Lung (tissue), 12 donors: ENCODE measurements around the gene STAB2. TPM values are rescaled to one million over a fixed set of nuclear protein-coding genes. Genes with fewer than 3 reads are reported as not detected.

Source experiments
- ATAC-seq: fragments of 200-7000 bp; cut with Tn5 transposase; one replicate; pipeline ENCODE4 v1.9.1; 2020; ENCODE audit warnings: moderate number of reproducible peaks; ENCODE audit not compliant: insufficient read depth, low FRiP score
- DNase-seq, 3 donors: peaks; one replicate each; pipeline ENCODE4 v3.0.0-alpha.2; 2013 to 2017
- H3K27ac ChIP-seq, 2 donors: one replicate each; pipeline ENCODE4 v1.5.1; 2013; ENCODE audit warnings: mild to moderate bottlenecking in 2 of 2, moderate library complexity in 2 of 2, control low read depth in 1 of 2, inconsistent platforms in 1 of 2, low read depth in 1 of 2, low read length in 1 of 2
- H3K27me3 ChIP-seq, 3 donors: one replicate each; pipeline ENCODE4 v1.5.1; 2013; ENCODE audit warnings: low read length in 2 of 3; ENCODE audit not compliant: control insufficient read depth in 3 of 3, insufficient read depth in 3 of 3
- H3K36me3 ChIP-seq, 4 donors: one replicate each; pipeline ENCODE4 v1.5.1; 2013; ENCODE audit warnings: low read length in 4 of 4, mild to moderate bottlenecking in 1 of 4, moderate library complexity in 1 of 4; ENCODE audit not compliant: control insufficient read depth in 4 of 4, insufficient read depth in 4 of 4
- H3K4me1 ChIP-seq, 5 donors: one replicate each; pipeline ENCODE4 v1.5.1; 2013; ENCODE audit warnings: low read length in 5 of 5, mild to moderate bottlenecking in 2 of 5, moderate library complexity in 1 of 5; ENCODE audit not compliant: control insufficient read depth in 5 of 5, insufficient read depth in 5 of 5
- H3K4me3 ChIP-seq: one replicate; pipeline ENCODE4 v1.5.1; 2013; ENCODE audit warnings: mild to moderate bottlenecking, control low read depth, moderate library complexity
- H3K9ac ChIP-seq, 2 donors: one replicate each; pipeline ENCODE4 v1.5.1; 2013; ENCODE audit warnings: low read length in 2 of 2, control low read depth in 1 of 2; ENCODE audit not compliant: insufficient read depth in 1 of 2
- H3K9me3 ChIP-seq, 4 donors: one replicate each; pipeline ENCODE4 v1.5.1; 2013; ENCODE audit warnings: low read length in 3 of 4, mild to moderate bottlenecking in 1 of 4, moderate library complexity in 1 of 4; ENCODE audit not compliant: control insufficient read depth in 4 of 4, insufficient read depth in 3 of 4
- WGBS, 2 donors: extraction: QIAGEN DNeasy Blood & Tissue Kit; methylation state at CpG; one replicate each; pipeline ENCODE4 v1.1.7; 2013; 5-methylcytosine and 5-hydroxymethylcytosine counted together
- polyA plus RNA-seq, 2 donors: library from polyadenylated mRNA; stranded (reverse); fragments of 200-250 nt; gene quantifications; one replicate each; pipeline ENCODE4 v1.2.1, GENCODE V29; 2013
- total RNA-seq, 2 donors: library from RNA; depleted of rRNA in 1 of 2; stranded (reverse); fragments of >200 nt in 1 of 2; gene quantifications; one replicate each; pipeline ENCODE4 v1.2.1, GENCODE V29; 2014 to 2021
- TF ChIP-seq, protein P1 (sequence below): IDR thresholded peaks from 2 replicates; pipeline ENCODE4 v1.5.1; 2012; ENCODE audit warnings: mild to moderate bottlenecking; ENCODE audit errors: control extremely low read depth, extremely low read depth
- donor health status: control.
- donor health status: control.
- donor health status: Bipolar disorder and iron deficiency.
- donor health status: healthy.
- donor health status: DM: yes; HTN: yes; CAD: no.

Gene STAB2
- total and polyA plus RNA-seq, 4 donors, result 0.06 to 10.0 (median 0.43) TPM

GRCh38 chr12:103639983-103640382, 52.9 kb downstream of the STAB2 start:
- ATAC-seq, result no peak
- Histone ChIP-seq H3K9ac (no peak overlapping the region), H3K36me3 (no peaks in the 10 kb centered on the region), H3K9me3 (peaks cover 0 to 6% (median 0%) of the 10 kb centered on the region in 4 donors), H3K27me3 (no peaks in the 10 kb centered on the region), H3K4me3 (no peak overlapping the region), H3K4me1 (no peaks in the 10 kb centered on the region), H3K27ac (no peak overlapping the region)
- WGBS, 2 donors, result 72 to 79% methylated on average over 6 of the region's 6 CpGs
- DNase-seq, result no peak
- TF ChIP-seq, protein P1, sequence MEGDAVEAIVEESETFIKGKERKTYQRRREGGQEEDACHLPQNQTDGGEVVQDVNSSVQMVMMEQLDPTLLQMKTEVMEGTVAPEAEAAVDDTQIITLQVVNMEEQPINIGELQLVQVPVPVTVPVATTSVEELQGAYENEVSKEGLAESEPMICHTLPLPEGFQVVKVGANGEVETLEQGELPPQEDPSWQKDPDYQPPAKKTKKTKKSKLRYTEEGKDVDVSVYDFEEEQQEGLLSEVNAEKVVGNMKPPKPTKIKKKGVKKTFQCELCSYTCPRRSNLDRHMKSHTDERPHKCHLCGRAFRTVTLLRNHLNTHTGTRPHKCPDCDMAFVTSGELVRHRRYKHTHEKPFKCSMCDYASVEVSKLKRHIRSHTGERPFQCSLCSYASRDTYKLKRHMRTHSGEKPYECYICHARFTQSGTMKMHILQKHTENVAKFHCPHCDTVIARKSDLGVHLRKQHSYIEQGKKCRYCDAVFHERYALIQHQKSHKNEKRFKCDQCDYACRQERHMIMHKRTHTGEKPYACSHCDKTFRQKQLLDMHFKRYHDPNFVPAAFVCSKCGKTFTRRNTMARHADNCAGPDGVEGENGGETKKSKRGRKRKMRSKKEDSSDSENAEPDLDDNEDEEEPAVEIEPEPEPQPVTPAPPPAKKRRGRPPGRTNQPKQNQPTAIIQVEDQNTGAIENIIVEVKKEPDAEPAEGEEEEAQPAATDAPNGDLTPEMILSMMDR, result no peak

- TF ChIP-seq, protein P1, result no peak
- H3K9ac ChIP-seq, result no peak overlapping the region
- DNase-seq (peak in 1 of 3 donors; percentile 26), ATAC-seq (no peak)
- no peaks in the 10 kb centered on the region for H3K36me3 ChIP-seq
- no peaks in the 10 kb centered on the region for H3K4me1 ChIP-seq
- H3K27me3 ChIP-seq, result no peaks in the 10 kb centered on the region
- peaks cover 0 to 3% (median 0%) of the 10 kb centered on the region in 4 donors for H3K9me3 ChIP-seq
- no peak overlapping the region for H3K4me3 ChIP-seq
- H3K27ac ChIP-seq, result no peak overlapping the region
- WGBS, 2 donors, result 0 to 27% methylated on average over 1 of the region's 1 CpG
Measured at GRCh38 chr12:103640410-103640809, 53.3 kb downstream of the STAB2 start.

- no peaks in the 10 kb centered on the region for H3K9me3 ChIP-seq
- no peak overlapping the region for H3K4me3 ChIP-seq
- TF ChIP-seq, protein P1, result no peak
- H3K27me3 ChIP-seq, result no peaks in the 10 kb centered on the region
- H3K4me1 ChIP-seq, result no peaks in the 10 kb centered on the region
- DNase-seq, result no peak
- 85 to 86% methylated on average over 4 of the region's 4 CpGs for WGBS, 2 donors
- no peak for ATAC-seq
- no peak overlapping the region for H3K27ac ChIP-seq
- no peaks in the 10 kb centered on the region for H3K36me3 ChIP-seq
- H3K9ac ChIP-seq, result no peak overlapping the region
Measured at GRCh38 chr12:103640831-103641230, 53.8 kb downstream of the STAB2 start.

GRCh38 chr12:103642240-103642864, 55.3 kb downstream of the STAB2 start:
- WGBS, 2 donors, result 68 to 78% methylated on average over 3 of the region's 3 CpGs
- Histone ChIP-seq H3K27ac (no peak overlapping the region), H3K9me3 (no peaks in the 10 kb centered on the region), H3K4me1 (no peaks in the 10 kb centered on the region), H3K36me3 (no peaks in the 10 kb centered on the region), H3K9ac (no peak overlapping the region), H3K4me3 (no peak overlapping the region), H3K27me3 (no peaks in the 10 kb centered on the region)
- ATAC-seq, result no peak
- TF ChIP-seq, protein P1, result no peak
- no peak for DNase-seq
